IMR-90 (cell line): ENCODE results near the gene PNMA1. TPM values are rescaled to one million over a fixed set of nuclear protein-coding genes. Genes with fewer than 3 reads are reported as not detected.
A peak's percentile ranks its signal among the peaks of the same experiment; 100 is the strongest.

Experiments used
- ATAC-seq: fragments of 200-7000 bp; cut with Tn5 transposase; 2 replicates; pipeline ENCODE4 v1.9.1; 2020; ENCODE audit warnings: low read depth, mild to moderate bottlenecking, moderate library complexity
- BruUV-seq: library from RNA; stranded (reverse); fragments of 400-500 nt; replicated peaks from 2 replicates; lab custom pipeline; 2021; lab: Mats Ljungman, UMichigan
- CTCF ChIA-PET: fragments of 300-600 bp; formaldehyde crosslinking; extraction: SDS; loops from one replicate; lab custom pipeline; 2021; ENCODE audit warnings: antibody characterized with exemption; lab: Yijun Ruan, JAX
- POLR2A ChIA-PET: fragments of 300-600 bp; sonication (Branson Sonifier 250); formaldehyde crosslinking; loops from one replicate; lab custom pipeline; 2022; ENCODE audit warnings: antibody characterized with exemption; ENCODE audit not compliant: unreplicated experiment; lab: Charles Lee
- DNase-seq: peaks from one replicate; pipeline ENCODE4 v3.0.0; 2013
- H2AFZ ChIP-seq: replicated peaks from 2 replicates; pipeline ENCODE3; 2013; ENCODE audit warnings: low read length, mild to moderate bottlenecking; ENCODE audit not compliant: poor library complexity
- H2AK5ac ChIP-seq: 2 replicates; pipeline ENCODE4 v1.6.1; 2013; ENCODE audit warnings: low read depth, low read length, inconsistent platforms
- H2AK9ac ChIP-seq: replicated peaks from 2 replicates; pipeline ENCODE3; 2013; ENCODE audit warnings: mild to moderate bottlenecking, low read depth, low read length, moderate library complexity; ENCODE audit not compliant: poor library complexity
- H2BK120ac ChIP-seq: 2 replicates; pipeline ENCODE4 v1.6.1; 2013; ENCODE audit warnings: low read depth, low read length, inconsistent platforms
- H2BK15ac ChIP-seq: 3 replicates; pipeline ENCODE4 v1.6.1; 2013; ENCODE audit warnings: low read depth, low read length, inconsistent platforms
- H2BK20ac ChIP-seq: 2 replicates; pipeline ENCODE4 v1.6.1; 2013; ENCODE audit warnings: low read depth, mild to moderate bottlenecking, inconsistent platforms, low read length, moderate library complexity
- H2BK5ac ChIP-seq: 2 replicates; pipeline ENCODE4 v1.6.1; 2013; ENCODE audit warnings: mild to moderate bottlenecking, low read depth, low read length, inconsistent platforms; ENCODE audit not compliant: poor library complexity, severe bottlenecking
- H3K14ac ChIP-seq: replicated peaks from 2 replicates; pipeline ENCODE4 v1.6.1; 2013; ENCODE audit warnings: low read depth, low read length, inconsistent platforms
- H3K18ac ChIP-seq: 2 replicates; pipeline ENCODE4 v1.6.1; 2013; ENCODE audit warnings: low read depth, low read length, control low read depth
- H3K23ac ChIP-seq: 2 replicates; pipeline ENCODE4 v1.6.1; 2013; ENCODE audit warnings: low read depth, low read length, inconsistent platforms
- H3K27ac ChIP-seq: 2 replicates; pipeline ENCODE4 v1.5.1; 2013; ENCODE audit warnings: mild to moderate bottlenecking, control low read depth, low read length; ENCODE audit not compliant: insufficient read depth
- H3K27me3 ChIP-seq: 2 replicates; pipeline ENCODE4 v1.6.1; 2013; ENCODE audit warnings: low read length; ENCODE audit not compliant: control insufficient read depth, insufficient read depth
- H3K36me3 ChIP-seq: 2 replicates; pipeline ENCODE4 v1.6.1; 2013; ENCODE audit warnings: low read length, mixed read lengths; ENCODE audit not compliant: control insufficient read depth, insufficient read depth
- H3K4ac ChIP-seq: 2 replicates; pipeline ENCODE4 v1.6.1; 2013; ENCODE audit warnings: low read depth, low read length, inconsistent platforms
- H3K4me1 ChIP-seq: 2 replicates; pipeline ENCODE4 v1.6.1; 2013; ENCODE audit warnings: low read length, mixed read lengths; ENCODE audit not compliant: control insufficient read depth, insufficient read depth
- H3K4me2 ChIP-seq: 2 replicates; pipeline ENCODE4 v1.6.1; 2013; ENCODE audit warnings: low read depth, mild to moderate bottlenecking, control low read depth, low read length, moderate library complexity
- H3K4me3 ChIP-seq: 2 replicates; pipeline ENCODE4 v1.5.1; 2013; ENCODE audit warnings: low read depth, mild to moderate bottlenecking, control low read depth, low read length, moderate library complexity; ENCODE audit not compliant: insufficient read depth
- H3K56ac ChIP-seq: 2 replicates; pipeline ENCODE4 v1.6.1; 2013; ENCODE audit warnings: low read length, inconsistent platforms; ENCODE audit not compliant: insufficient read depth; ENCODE audit errors: extremely low read depth
- H3K79me1 ChIP-seq, 2 experiments: 2 replicates each; pipeline ENCODE4 v1.6.1; 2013; ENCODE audit warnings: low read length in 2 of 2, inconsistent platforms in 1 of 2, low read depth in 1 of 2
- H3K9ac ChIP-seq: 2 replicates; pipeline ENCODE4 v1.6.1; 2013; ENCODE audit warnings: low read depth, low read length, control low read depth
- H3K9me1 ChIP-seq: 2 replicates; pipeline ENCODE4 v1.6.1; 2013; ENCODE audit warnings: low read length, inconsistent platforms; ENCODE audit not compliant: insufficient read depth
- H3K9me3 ChIP-seq: 2 replicates; pipeline ENCODE4 v1.6.1; 2013; ENCODE audit warnings: low read length; ENCODE audit not compliant: control insufficient read depth, insufficient read depth
- H4K20me1 ChIP-seq: 2 replicates; pipeline ENCODE4 v1.6.1; 2013; ENCODE audit warnings: low read length, inconsistent platforms; ENCODE audit not compliant: insufficient read depth
- H4K5ac ChIP-seq: 2 replicates; pipeline ENCODE4 v1.6.1; 2013; ENCODE audit warnings: mild to moderate bottlenecking, low read depth, low read length, control low read depth
- H4K8ac ChIP-seq, 2 experiments: 2 replicates each; pipeline ENCODE4 v1.6.1; 2013; ENCODE audit warnings: low read depth in 2 of 2, low read length in 2 of 2, control low read depth in 1 of 2, inconsistent platforms in 1 of 2
- H4K91ac ChIP-seq: 2 replicates; pipeline ENCODE4 v1.6.1; 2013; ENCODE audit warnings: low read depth, low read length, inconsistent platforms; ENCODE audit not compliant: insufficient read depth
- FOS ChIP-seq: fragments of 150-350 bp; IDR thresholded peaks from 2 replicates; pipeline ENCODE4 v1.6.1; 2016; ENCODE audit warnings: low read depth, low read length
- WGBS, 2 experiments: methylation state at CpG; one replicate each; pipeline versions ENCODE4 v1.1.5 to v1.1.7; 2013; ENCODE audit warnings: missing lambda C conversion rate in 2 of 2; ENCODE audit not compliant: insufficient read length in 1 of 2; ENCODE audit errors: extremely low coverage in 2 of 2; 5-methylcytosine and 5-hydroxymethylcytosine counted together
- dilution Hi-C: fragments of 300-500 bp; cut with HindIII; formaldehyde crosslinking; loops from one replicate; pipeline ENCODE4 v1.14.3; 2018; ENCODE audit warnings: low sequenced_read_pairs; ENCODE audit not compliant: unreplicated experiment
- in situ Hi-C: fragments of 300-500 bp; cut with MboI; formaldehyde crosslinking; loops from 3 replicates; pipeline ENCODE4 v1.14.3; 2019; ENCODE audit warnings: low sequenced_read_pairs, inconsistent platforms, mixed read lengths
- intact Hi-C: fragments of 100-400 bp; cut with micrococcal nuclease; formaldehyde crosslinking; loops from 2 replicates; pipeline ENCODE4 v1.10.0; 2022
- polyA plus RNA-seq, 3 experiments: library from polyadenylated mRNA; depleted of rRNA; stranded (reverse); fragments of >200 nt; gene quantifications; 2 replicates each; pipeline ENCODE4 v1.2.3, GENCODE V29; 2012; ENCODE audit warnings: low replicate concordance in 1 of 3
- total RNA-seq: library from RNA; depleted of rRNA; stranded (reverse); fragments of >200 nt; gene quantifications from 2 replicates; pipeline ENCODE4 v1.2.3, GENCODE V29; 2012

PNMA1 gene
- total and polyA plus RNA-seq, 2 of the 4 experiments (the other 2 are of a cell fraction): 6.5 to 28.2 TPM

DNA sequence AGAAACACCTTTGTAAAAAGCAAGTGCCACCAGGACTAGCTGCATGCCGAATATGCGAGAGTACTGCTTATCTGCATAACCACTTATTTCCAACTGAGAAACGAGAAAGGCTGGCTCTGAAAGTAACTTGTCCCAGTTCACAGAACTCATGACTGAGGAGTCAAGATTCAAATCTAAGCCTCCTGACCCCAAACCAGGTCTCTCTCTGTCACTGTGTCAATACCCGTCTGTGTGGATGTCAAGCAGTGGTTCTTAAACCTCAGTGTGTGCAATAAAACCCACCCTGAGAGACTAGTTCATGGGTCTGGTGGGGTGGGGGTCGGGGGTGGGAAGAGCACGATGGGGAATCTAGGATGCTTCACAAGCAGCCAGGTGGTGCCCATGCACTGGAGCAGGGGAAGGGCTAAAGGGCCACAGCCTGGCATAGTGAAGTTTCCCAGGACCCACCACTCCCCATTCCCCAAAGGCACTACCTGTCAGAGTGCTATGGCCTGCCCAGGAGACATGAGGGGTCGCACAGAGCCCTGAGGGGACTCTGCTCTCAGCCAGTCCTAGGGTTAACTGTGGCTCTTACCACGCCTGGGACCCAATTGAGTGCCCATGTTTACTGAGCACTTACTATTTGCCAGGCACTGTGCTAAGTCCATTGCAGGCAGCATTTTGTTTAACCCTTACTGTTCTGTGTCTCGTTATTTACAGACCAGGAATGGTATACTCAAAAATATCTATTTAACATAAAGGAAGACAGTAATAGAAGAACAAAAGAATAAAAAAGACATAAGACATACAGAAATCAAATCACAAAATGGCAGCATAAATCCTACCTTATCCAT lies 33.4 kb upstream of the PNMA1 start:
- Histone ChIP-seq H2BK20ac (no peak overlapping the region), H2BK15ac (no peak overlapping the region), H4K20me1 (peaks cover 99% of the 10 kb centered on the region), H3K27me3 (no peaks in the 10 kb centered on the region), H3K23ac (0 out of 2 replicates have a peak overlapping the region, but pooled peaks have one; percentile 42), H3K9me1 (peaks cover 64% of the 10 kb centered on the region), H3K14ac (no peak overlapping the region), H3K9me3 (no peaks in the 10 kb centered on the region), H3K56ac (no peak overlapping the region), H2BK5ac (no peak overlapping the region), H3K27ac (no peak overlapping the region), H2AK9ac (no peak overlapping the region), H3K4me3 (no peak overlapping the region), H2AK5ac (no peak overlapping the region; the same call in 1 of the 2 replicates), H3K4ac (no peak overlapping the region), H3K79me1 (peaks cover 29 to 98% of the 10 kb centered on the region in 2 experiments), H2BK120ac (no peak overlapping the region), H3K4me1 (peaks cover 60% of the 10 kb centered on the region), H3K18ac (no peak overlapping the region), H4K91ac (no peak overlapping the region), H3K36me3 (no peaks in the 10 kb centered on the region; the same call in 1 of the 2 replicates), H4K8ac (no peak overlapping the region), H3K4me2 (no peak overlapping the region), H4K5ac (no peak overlapping the region), H2AFZ (no peak overlapping the region), H3K9ac (no peak overlapping the region)
- 74% methylated on average over 3 of the region's 9 CpGs; no CpG with 5 or more reads in 1 of the 2 experiments for WGBS, 2 experiments
- dilution Hi-C loops (no loop called here), intact Hi-C loops (no loop called here), in situ Hi-C loops (no loop called here)
- no TSS peak for BruUV-seq
- POLR2A ChIA-PET: no interaction called here
- ATAC-seq (no peak), DNase-seq (no peak)
- TF ChIP-seq FOS: no peak
- CTCF ChIA-PET: no interaction called here
